Uterus (tissue), 4 donors: ENCODE data around the gene MFAP3. TPM values are rescaled to one million over a fixed set of nuclear protein-coding genes. Genes with fewer than 3 reads are reported as not detected.

Source experiments
- DNase-seq, 2 donors: peaks; one replicate each; pipeline ENCODE4 v3.0.0-alpha.2; 2019 to 2020
- H3K27ac ChIP-seq, 2 donors: fragments of 200-600 bp; sonication (generic); 1 replicate in 1 of 2; 2 replicates in 1 of 2; pipeline ENCODE4 v1.5.1; 2016 to 2018
- H3K27me3 ChIP-seq, 2 donors: fragments of 200-600 bp; sonication (generic); one replicate each; pipeline ENCODE4 v1.5.1; 2018 to 2019; ENCODE audit warnings: control low read depth in 1 of 2
- H3K36me3 ChIP-seq, 2 donors: fragments of 200-600 bp; sonication (generic); one replicate each; pipeline ENCODE4 v1.5.1; 2019; ENCODE audit warnings: control low read depth in 1 of 2
- H3K4me1 ChIP-seq, 2 donors: fragments of 200-600 bp; sonication (generic); one replicate each; pipeline ENCODE4 v1.5.1; 2018 to 2019; ENCODE audit warnings: control low read depth in 1 of 2
- H3K4me3 ChIP-seq, 2 donors: fragments of 200-600 bp; sonication (generic); 1 replicate in 1 of 2; 2 replicates in 1 of 2; pipeline ENCODE4 v1.5.1; 2018 to 2019; ENCODE audit warnings: mild to moderate bottlenecking in 1 of 2
- H3K9me3 ChIP-seq, 2 donors: fragments of 200-600 bp; sonication (generic); one replicate each; pipeline ENCODE4 v1.5.1; 2019; ENCODE audit warnings: control low read depth in 1 of 2
- POLR2A ChIP-seq, 2 donors: fragments of 450-650 bp; IDR thresholded peaks; one replicate each; pipeline ENCODE4 v1.6.1; 2016; ENCODE audit warnings: antibody characterized with exemption in 2 of 2, mild to moderate bottlenecking in 1 of 2, moderate library complexity in 1 of 2
- intact Hi-C: fragments of 100-400 bp; cut with DNase I; formaldehyde crosslinking; loops from one replicate; pipeline ENCODE4 v1.15.1; 2023; ENCODE audit warnings: low total_unique reads
- total RNA-seq, 4 donors: library from RNA; depleted of rRNA in 3 of 4; stranded (reverse); fragments of >200 nt in 3 of 4; gene quantifications; one replicate each; pipeline versions ENCODE4 v1.1.0 to v1.2.4, GENCODE V29; 2014 to 2023
- TF ChIP-seq, protein P1 (sequence below), 4 experiments: fragments of 200-600 bp in 2 of 4; fragments of 450-650 bp in 2 of 4; sonication (generic) in 2 of 4; IDR thresholded peaks; one replicate each; pipeline ENCODE4 v1.5.1; 2016 to 2019; ENCODE audit warnings: antibody characterized with exemption in 4 of 4, mild to moderate bottlenecking in 2 of 4, moderate library complexity in 1 of 4
- donor health status: DM: yes; HTN: yes; CAD: no.

MFAP3 gene
- total RNA-seq, 4 donors from 2014 or later, result 39.0 to 152 (median 63.3) TPM

GRCh38 chr5:154000703-154001102 lies 38.1 kb upstream of the MFAP3 start:
- intact Hi-C loops, result no loop called here
- H3K4me1 ChIP-seq, result no peaks in the 10 kb centered on the region
- H3K36me3 ChIP-seq, result no peaks in the 10 kb centered on the region
- no peak overlapping the region for H3K27ac ChIP-seq
- no peak for DNase-seq
- H3K27me3 ChIP-seq, result no peaks in the 10 kb centered on the region
- no peak for TF ChIP-seq POLR2A (IDR thresholded peaks at IDR 0.05)
- TF ChIP-seq, protein P1, sequence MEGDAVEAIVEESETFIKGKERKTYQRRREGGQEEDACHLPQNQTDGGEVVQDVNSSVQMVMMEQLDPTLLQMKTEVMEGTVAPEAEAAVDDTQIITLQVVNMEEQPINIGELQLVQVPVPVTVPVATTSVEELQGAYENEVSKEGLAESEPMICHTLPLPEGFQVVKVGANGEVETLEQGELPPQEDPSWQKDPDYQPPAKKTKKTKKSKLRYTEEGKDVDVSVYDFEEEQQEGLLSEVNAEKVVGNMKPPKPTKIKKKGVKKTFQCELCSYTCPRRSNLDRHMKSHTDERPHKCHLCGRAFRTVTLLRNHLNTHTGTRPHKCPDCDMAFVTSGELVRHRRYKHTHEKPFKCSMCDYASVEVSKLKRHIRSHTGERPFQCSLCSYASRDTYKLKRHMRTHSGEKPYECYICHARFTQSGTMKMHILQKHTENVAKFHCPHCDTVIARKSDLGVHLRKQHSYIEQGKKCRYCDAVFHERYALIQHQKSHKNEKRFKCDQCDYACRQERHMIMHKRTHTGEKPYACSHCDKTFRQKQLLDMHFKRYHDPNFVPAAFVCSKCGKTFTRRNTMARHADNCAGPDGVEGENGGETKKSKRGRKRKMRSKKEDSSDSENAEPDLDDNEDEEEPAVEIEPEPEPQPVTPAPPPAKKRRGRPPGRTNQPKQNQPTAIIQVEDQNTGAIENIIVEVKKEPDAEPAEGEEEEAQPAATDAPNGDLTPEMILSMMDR (IDR thresholded peaks at IDR 0.05), result no peak
- H3K4me3 ChIP-seq, result no peak overlapping the region
- no peaks in the 10 kb centered on the region for H3K9me3 ChIP-seq

DNA sequence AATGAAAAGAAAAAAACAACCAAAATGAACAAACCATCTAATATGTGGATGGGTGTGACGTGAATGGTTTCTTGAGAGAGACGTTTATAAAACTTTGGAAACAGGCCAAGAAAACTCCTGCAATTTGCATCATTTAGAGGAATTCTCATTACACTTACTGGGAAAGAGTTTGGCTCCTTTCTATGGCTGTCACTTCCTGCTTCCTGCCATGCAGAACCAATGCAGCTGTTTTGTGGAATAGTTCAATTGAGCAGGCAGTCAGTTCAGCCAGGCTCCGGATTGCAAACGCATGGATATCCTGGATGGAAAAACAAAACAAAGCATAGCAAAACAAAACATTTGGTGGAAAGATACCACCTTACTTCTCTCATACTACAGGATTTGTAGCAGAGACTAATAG lies 36.7 kb upstream of the MFAP3 start:
- intact Hi-C loops, result no loop called here
- no peaks in the 10 kb centered on the region for H3K27me3 ChIP-seq
- no peaks in the 10 kb centered on the region for H3K9me3 ChIP-seq
- peak overlapping the region; percentile 49 to 67 for H3K27ac ChIP-seq
- TF ChIP-seq, protein P1 (IDR thresholded peaks at IDR 0.05), result no peak
- no peak for TF ChIP-seq POLR2A (IDR thresholded peaks at IDR 0.05)
- DNase-seq, result peak; percentile 16 to 42
- H3K4me3 ChIP-seq, result no peak overlapping the region
- H3K36me3 ChIP-seq, result no peaks in the 10 kb centered on the region
- H3K4me1 ChIP-seq, result no peaks in the 10 kb centered on the region

DNA sequence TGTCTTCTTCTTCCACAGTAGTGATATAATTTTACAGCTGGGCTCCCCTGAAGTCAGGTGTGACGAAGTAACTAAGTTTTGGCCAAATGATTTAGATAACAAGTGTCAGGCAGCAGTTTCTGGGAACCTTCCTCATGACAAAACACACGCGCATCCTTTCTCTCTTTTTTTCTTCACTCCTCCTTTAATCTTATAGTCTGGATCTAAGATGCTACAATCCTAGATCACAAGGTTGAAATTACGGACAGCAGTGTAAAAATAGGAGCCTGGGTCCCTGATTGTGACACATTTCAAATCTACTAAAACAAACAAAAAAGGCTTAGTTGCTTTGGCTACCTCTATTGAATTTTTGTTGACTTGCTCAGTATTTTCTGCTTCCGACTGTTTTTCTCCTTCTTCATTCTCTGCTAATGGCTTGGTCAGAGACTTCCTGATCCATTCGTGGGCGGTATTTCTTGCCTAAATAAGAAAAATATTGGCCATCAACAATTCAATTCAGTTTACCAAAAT lies 36.2 kb upstream of the MFAP3 start:
- no peaks in the 10 kb centered on the region for H3K27me3 ChIP-seq
- intact Hi-C loops, result no loop called here
- no peaks in the 10 kb centered on the region for H3K4me1 ChIP-seq
- peak overlapping the region; percentile 49 to 67 for H3K27ac ChIP-seq
- H3K36me3 ChIP-seq, result no peaks in the 10 kb centered on the region
- TF ChIP-seq, protein P1 (IDR thresholded peaks at IDR 0.05), result no peak
- no peak for TF ChIP-seq POLR2A (IDR thresholded peaks at IDR 0.05)
- no peaks in the 10 kb centered on the region for H3K9me3 ChIP-seq
- no peak for DNase-seq
- no peak overlapping the region for H3K4me3 ChIP-seq

- Histone ChIP-seq H3K9me3 (no peaks in the 10 kb centered on the region), H3K27ac (no peak overlapping the region), H3K4me1 (no peaks in the 10 kb centered on the region), H3K36me3 (no peaks in the 10 kb centered on the region), H3K4me3 (no peak overlapping the region), H3K27me3 (no peaks in the 10 kb centered on the region)
- intact Hi-C loops, result no loop called here
- no peak for DNase-seq
- no peak for TF ChIP-seq POLR2A (IDR thresholded peaks at IDR 0.05)
- TF ChIP-seq, protein P1 (IDR thresholded peaks at IDR 0.05), result no peak
Observed at GRCh38 chr5:154005648-154006047, 33.1 kb upstream of the MFAP3 start.

DNA sequence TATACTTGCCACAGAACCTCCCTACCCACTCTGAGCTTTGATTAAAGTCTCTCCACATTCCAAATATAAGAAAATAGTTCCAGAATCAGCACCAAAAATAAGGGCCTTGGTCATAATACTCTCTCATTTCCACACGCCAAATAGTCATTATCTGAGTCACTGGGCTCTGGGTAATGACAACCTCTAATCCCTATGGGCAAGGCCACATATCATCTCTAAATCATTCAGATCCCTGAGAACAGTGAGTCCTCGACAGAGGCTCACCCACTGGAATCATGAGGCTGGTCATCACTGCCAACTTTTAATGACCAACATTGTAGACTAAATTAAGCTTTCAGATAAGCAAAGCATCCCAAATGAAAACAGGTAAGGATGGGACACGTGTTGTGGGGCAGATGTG lies 28.1 kb upstream of the MFAP3 start:
- no peaks in the 10 kb centered on the region for H3K36me3 ChIP-seq
- H3K9me3 ChIP-seq, result no peaks in the 10 kb centered on the region
- intact Hi-C loops, result no loop called here
- H3K27me3 ChIP-seq, result no peaks in the 10 kb centered on the region
- TF ChIP-seq, protein P1 (IDR thresholded peaks at IDR 0.05), result no peak
- no peak for TF ChIP-seq POLR2A (IDR thresholded peaks at IDR 0.05)
- no peaks in the 10 kb centered on the region for H3K4me1 ChIP-seq
- no peak for DNase-seq
- H3K27ac ChIP-seq, result no peak overlapping the region
- no peak overlapping the region for H3K4me3 ChIP-seq
